ENCODE data around the gene NMT1.

DNA sequence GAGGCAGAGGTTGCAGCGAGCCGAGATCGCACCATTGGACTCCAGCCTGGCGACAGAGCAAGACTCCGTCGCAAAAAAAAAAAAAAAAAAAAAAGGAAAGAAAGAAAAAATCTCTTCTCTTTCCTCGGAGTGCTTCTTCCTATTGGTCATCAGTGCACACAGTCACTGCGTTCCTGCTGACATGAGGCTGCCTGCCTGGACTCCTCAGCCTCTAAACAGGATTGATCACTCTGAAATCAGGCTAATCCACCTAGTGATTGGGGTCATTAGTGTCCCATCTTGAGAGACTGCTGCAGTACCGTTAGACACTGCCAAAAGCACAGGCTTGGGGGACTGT lies 40.4 kb downstream of the NMT1 start:
- TF ChIP-seq, protein P1, sequence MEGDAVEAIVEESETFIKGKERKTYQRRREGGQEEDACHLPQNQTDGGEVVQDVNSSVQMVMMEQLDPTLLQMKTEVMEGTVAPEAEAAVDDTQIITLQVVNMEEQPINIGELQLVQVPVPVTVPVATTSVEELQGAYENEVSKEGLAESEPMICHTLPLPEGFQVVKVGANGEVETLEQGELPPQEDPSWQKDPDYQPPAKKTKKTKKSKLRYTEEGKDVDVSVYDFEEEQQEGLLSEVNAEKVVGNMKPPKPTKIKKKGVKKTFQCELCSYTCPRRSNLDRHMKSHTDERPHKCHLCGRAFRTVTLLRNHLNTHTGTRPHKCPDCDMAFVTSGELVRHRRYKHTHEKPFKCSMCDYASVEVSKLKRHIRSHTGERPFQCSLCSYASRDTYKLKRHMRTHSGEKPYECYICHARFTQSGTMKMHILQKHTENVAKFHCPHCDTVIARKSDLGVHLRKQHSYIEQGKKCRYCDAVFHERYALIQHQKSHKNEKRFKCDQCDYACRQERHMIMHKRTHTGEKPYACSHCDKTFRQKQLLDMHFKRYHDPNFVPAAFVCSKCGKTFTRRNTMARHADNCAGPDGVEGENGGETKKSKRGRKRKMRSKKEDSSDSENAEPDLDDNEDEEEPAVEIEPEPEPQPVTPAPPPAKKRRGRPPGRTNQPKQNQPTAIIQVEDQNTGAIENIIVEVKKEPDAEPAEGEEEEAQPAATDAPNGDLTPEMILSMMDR (IDR thresholded peaks at IDR 0.05; ENCODE audit: low read length), result no peak
- TF ChIP-seq EZH2 (optimal IDR thresholded peaks at IDR 0.05; ENCODE audit: low read depth, low read length) (no peak), EZH2phosphoT487 (IDR thresholded peaks at IDR 0.05; ENCODE audit: low read length) (no peak)

Data from MM.1S (cell line).